Central memory CD4-positive, alpha-beta T cell (primary cell): ENCODE measurements around the gene TBX3.
"Not testable (repeated sequence)": the region's sequence is repeated elsewhere in the genome, so short reads cannot be mapped to it uniquely, and the experiment has no call there.

Source experiments
- DNase-seq: peaks from one replicate; pipeline ENCODE4 v3.0.0; 2022
- total RNA-seq, 3 experiments: gene quantifications; one replicate each; lab custom pipeline; 2026; lab: John Stamatoyannopoulos, UW

TBX3 gene
- 0 reads per million in 3 experiments for total RNA-seq

DNA sequence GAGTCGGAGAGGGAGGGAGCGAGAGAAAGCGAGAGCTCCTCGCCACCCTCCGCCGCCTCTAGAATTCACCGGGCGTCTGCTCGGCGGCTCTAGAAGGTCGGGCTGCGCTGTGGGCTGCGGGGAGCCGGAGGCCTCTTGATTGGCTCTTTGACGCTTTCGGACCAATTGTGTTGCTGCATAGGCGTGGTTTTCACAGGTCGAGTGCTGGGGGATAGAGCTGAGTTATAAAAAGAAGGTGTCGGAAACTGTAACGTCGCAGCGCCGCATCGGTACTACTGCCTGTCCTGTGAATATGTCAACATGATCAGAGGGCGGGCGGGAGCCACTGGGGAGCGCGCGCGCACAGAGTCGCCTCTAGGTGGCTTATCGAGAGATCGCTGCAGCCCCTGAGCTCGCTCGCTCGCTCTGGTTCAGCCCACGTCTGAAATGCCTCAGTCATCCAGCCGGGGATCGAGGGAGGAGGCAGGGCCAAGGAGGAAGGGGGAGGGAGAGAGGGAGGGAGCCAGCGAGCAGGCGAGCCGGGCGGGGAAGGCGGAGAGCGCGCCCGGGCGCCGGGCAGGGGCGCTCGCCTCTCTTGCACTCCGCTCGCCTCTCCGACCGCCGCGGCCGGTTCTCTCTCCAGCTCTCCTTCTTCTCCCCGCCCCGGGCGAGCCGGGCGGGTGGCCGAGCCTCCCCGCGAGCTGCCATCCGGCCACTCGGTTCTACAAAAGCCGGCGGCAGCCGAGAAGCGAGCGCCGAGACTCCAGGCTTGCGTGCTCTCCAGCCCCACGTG, at the start of gene TBX3:
Gene TBX3, minus strand, starts transcription at position 78 of the 772 bp plus-strand sequence. CDS start 975 bp downstream, outside the sequence.
- DNase-seq = peak; percentile 20

DNA sequence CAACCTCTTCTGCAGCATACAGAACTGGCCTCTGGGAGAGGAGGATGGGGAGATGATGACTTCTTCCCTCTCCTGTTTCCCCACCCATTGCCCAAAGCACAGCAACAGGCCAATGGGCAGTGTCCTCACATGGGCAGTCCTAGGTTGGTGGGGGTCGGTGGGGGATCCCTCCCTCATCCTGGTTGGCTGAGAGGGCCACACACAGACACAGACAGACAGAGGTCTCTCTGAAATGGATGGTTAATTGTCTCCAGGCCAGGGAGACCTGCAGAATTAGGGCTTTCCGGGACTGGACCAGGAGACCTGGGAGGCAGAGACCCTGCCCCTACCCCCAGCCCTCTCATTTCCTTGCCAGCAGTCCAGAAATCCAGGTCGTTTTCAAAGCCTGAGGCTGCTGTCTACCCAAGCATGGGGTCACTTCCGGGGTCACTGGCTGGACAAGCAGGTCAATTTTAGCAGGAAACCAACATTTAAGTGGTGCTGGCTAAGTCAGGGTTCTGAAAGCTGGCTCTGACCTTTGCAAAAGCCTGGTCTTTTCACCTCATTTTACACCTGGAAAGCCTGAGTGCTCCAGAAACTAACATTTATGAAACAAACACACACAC, 48.6 kb upstream of the TBX3 start:
- DNase-seq = no peak

- no peak for DNase-seq
These were observed 45.8 kb upstream of the TBX3 start for GRCh38 chr12:114729731-114730130.

DNA sequence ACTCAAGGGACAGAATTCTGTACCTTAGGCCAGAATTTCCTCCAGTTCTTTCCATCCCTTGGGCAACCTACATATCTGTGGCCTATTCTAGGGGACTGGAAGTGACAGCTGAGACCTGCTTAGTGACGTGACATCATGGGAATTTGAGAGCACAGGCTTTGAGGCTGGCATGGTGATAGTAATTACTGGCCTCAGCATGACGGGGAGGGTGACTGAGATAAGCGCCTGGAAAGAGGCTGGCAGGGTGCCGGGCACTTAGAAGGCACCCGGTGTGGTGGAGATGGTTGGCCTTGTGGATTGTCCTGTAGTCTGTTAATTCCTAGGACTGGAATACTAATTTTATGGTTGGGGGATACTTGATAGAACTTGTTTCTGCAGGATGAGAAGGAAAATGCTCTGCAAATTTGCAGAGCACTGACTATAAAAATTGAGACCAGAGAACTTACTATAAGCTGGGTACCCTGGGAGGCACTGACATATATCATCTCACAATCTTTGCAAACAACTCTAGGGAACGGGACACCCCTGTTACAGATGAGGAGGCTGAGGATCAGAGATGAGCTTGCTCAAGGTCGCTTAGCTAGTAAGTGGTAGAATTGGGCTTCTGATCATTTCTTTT, 42.2 kb upstream of the TBX3 start:
- no peak for DNase-seq

- not testable (repeated sequence) for DNase-seq
These were observed 38.2 kb upstream of the TBX3 start for GRCh38 chr12:114722176-114722575.

DNA sequence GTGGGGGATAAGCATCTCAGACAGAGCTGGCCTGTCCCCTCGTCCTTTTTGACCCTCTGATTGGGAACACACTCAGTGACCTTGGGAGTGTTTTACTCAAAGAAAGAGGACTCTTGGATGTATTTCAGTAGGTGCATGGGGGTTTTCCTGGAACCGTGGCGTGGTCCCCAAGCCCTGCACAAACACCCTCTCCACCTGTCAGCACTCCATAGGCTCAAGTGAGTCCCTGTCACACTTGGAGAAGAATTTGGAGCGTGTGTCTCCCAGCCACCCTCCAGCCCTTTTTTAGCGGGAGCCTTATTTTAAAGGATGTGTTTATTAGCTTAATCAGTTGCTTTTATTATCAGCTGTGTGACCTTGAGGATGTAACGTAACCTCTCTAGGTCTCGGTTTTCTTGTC, 37.3 kb upstream of the TBX3 start:
- DNase-seq = no peak

- DNase-seq = no peak
These were observed 29.7 kb upstream of the TBX3 start for GRCh38 chr12:114713466-114714215.

- DNase-seq = no peak
These were observed 27.7 kb upstream of the TBX3 start for GRCh38 chr12:114711689-114712152.

DNA sequence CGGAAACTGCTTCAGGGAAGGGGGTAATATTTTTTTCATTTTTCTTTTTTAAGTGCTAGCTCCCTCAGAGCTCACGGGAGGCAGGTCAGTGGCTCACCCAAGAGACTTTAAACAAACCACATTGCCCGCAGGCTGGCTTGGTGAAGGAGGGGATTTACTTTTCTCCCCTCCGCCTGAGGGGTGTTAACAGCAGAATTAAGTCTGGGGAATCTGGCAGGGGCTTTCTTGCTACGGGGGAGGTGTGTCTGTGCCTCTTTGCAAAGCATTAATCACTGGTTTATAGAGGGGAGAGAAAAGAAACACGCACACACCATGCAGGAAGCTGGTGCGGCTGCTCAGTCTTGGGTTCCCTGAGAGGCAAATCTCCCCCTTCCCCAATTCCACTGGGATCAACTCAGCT, 26.2 kb upstream of the TBX3 start:
- DNase-seq = no peak

GRCh38 chr12:114709112-114709511, 25.1 kb upstream of the TBX3 start:
- no peak for DNase-seq

DNA sequence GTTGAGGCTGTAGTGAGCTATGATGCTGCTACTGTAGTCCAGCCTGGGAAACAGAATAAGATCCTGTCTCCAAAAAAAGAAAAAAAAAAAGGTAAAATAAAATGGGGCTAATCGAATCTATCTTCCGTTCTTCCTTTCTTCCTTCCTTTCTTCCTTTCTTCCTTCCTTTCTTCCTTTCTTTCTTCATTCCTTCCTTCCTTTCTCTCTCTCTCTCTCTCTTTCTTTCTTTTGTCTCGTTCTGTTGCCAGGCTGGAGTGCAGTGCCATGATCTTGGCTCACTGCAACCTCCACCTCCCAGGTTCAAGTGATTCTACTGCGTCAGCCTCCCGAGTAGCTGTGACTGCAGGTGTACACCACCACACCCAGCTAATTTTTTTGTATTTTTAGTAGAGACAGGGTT, 24.6 kb upstream of the TBX3 start:
- not testable (repeated sequence) for DNase-seq

DNA sequence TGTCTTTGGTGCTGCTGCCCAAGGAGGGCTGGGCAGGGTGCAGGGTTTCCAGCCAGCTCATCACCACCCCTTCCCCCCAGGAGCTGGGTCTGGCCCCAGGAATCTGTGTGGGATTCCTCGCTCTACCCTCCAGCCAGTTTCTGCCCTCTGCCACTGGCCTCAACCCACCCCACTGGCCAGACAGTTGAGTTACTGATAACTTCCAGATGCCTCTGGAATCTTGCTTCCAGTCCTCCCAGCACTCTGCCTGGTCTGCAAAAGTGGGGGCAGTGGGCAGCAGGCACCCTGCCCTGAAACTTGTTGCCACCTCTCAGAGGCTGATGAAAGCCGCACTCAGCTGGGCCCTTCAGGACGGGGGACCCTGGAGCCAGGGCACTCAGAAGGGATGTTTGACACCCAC, 20.1 kb upstream of the TBX3 start:
- DNase-seq = no peak

GRCh38 chr12:114703060-114703493, 19.1 kb upstream of the TBX3 start:
- DNase-seq = no peak

DNA sequence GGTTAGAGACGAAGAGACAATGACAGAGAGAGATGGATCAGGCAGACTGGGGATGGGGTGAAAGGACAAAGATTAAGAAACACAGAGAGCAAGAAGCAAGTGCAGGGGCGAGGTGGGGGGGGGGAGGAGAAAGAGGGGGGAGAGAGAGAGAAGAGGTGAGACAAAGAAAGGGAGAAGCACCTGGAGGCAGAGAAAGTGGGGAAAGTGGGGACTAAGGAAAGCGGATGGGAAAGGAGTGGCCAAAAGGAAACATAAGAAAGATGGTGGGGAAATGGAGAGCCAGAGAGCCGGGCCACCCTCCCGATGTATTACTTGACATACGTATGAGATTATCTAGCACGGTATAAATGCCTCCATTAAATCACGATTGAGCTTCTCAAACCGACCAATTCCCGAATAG, 18.5 kb upstream of the TBX3 start:
- DNase-seq = no peak

DNA sequence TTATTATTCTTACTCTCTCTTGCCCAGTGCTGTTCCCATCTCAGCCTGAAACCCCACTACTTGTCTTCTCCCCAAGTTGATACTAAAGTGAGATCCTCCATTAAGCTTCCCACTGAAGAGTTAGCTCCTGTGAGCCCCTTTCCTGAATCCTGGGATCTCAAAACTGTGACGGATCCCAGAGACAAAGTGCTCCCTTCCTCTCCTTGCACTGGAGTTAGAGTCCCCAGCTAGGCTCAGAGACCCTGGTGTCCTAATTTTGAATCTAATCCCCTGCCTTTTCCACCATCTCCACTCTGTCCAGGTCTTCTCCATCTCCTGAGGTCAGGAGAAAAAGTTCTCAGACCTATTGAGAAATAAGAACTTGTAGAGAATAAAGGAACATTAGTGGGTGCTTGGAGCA, 17.6 kb upstream of the TBX3 start:
- no peak for DNase-seq

GRCh38 chr12:114701104-114701414, 17.1 kb upstream of the TBX3 start:
- DNase-seq = no peak

DNA sequence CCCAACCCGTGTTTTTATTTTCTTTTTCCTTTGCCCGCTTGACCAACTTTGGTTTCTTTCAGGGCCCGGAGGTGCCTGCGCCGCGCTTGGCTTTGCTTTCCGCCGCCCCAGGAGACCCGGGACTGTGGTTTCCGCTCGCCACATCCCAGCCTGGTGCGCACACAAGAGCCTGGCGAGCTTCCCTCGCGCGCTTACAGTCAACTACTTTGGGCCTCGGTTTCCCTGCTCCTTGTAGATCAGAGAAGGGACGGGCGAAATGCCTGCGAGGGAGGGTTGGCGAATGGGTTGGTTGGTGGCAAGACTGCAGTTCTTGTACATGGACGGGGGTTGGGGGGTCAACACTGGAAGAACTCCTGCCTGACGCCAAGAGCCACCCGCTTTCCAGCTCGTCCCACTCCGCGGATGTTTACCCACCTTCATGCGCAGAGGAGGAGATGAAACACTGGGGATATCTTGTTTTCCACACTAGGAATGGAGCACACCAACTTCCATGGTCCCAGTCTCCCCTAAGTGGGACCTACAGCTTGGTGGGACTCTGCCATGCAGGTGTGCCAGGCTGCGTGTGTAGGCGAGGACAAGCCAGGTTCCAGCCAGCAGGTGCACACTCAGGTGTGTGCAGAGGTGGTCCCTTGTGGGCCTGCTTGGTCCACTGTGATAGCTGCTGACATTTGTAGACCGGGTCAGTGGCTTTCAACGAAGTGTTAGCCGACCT, 16.6 kb upstream of the TBX3 start:
- DNase-seq = no peak

- DNase-seq = no peak
These were observed 14.7 kb upstream of the TBX3 start for GRCh38 chr12:114698566-114699163.

DNA sequence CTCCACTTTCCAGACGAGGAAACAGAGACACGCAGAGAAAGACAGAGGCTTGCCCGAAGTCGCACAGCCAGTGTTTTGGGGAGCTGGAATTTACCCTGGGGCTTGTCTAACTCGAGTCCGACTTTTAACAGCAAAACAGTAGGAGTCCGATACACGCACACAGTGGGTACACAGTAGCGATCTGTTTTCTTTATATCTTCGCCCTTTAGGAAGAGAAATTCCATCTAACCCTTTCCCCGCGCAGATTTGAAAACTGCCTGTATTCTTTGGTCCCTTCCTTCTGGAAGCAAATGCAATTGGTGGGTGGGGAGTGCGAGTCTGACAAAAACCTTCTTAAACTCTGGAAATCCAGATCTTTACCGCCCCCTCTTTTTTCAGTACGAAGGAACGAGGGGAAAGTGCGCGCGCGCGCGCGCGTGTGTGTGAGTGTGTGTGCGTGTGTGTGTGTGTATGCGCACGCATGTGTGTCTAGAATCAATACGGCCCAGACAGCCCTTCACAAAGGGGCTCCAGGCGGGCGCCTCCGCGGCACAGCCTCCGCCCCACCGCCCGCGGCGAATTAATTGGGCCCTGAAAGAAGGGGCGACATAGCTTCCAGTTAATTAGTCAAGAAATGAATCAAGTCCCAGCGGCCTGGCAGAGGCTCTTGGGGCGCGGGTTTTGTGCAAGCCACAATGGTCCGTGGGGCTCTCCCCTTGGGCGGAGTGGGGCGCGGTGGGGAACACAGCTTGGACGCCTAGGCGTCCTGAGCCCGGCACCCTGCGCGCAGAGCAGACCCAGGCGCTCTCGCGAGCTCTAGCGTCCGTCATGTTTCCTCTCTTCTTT, 14.0 kb upstream of the TBX3 start:
- DNase-seq = no peak

- no peak for DNase-seq
These were observed 13.3 kb upstream of the TBX3 start for GRCh38 chr12:114697243-114697716.
